ENCODE measurements around the gene MEGF9.

MEGF9 gene

GRCh38 chr9:120580051-120580896 lies 134.0 kb downstream of the MEGF9 start, which contains the start of gene CDK5RAP2:
Gene CDK5RAP2 (minus strand): TSS chr9:120580167. CDS start chr9:120579978, 189 bp downstream.
- H3K4me3 ChIP-seq (ENCODE audit: low read depth, low read length), result peak within 1 kb of the TSS; percentile 90
- peak; percentile 99 for DNase-seq (ENCODE audit: low read depth)
- TF ChIP-seq CTCF (conservative IDR thresholded peaks at IDR 0.05; ENCODE audit: low read depth, low read length), result no peak

- TF ChIP-seq CTCF (conservative IDR thresholded peaks at IDR 0.05; ENCODE audit: low read depth, low read length), result no peak
- peak overlapping the region; percentile 90 for H3K4me3 ChIP-seq (ENCODE audit: low read depth, low read length)
- DNase-seq (ENCODE audit: low read depth), result peak; percentile 13
These were observed 134.9 kb downstream of the MEGF9 start for GRCh38 chr9:120579139-120580050.

- TF ChIP-seq CTCF (conservative IDR thresholded peaks at IDR 0.05; ENCODE audit: low read depth, low read length), result no peak
- no peak for DNase-seq (ENCODE audit: low read depth)
- no peak overlapping the region for H3K4me3 ChIP-seq (ENCODE audit: low read depth, low read length)
These were observed 139.8 kb downstream of the MEGF9 start for GRCh38 chr9:120574473-120574872.

GRCh38 chr9:120572472-120572871 lies 141.8 kb downstream of the MEGF9 start:
- no peak for DNase-seq (ENCODE audit: low read depth)
- no peak overlapping the region for H3K4me3 ChIP-seq (ENCODE audit: low read depth, low read length)
- TF ChIP-seq CTCF (conservative IDR thresholded peaks at IDR 0.05; ENCODE audit: low read depth, low read length), result no peak

- no peak for TF ChIP-seq CTCF (conservative IDR thresholded peaks at IDR 0.05; ENCODE audit: low read depth, low read length)
- no peak overlapping the region for H3K4me3 ChIP-seq (ENCODE audit: low read depth, low read length)
- peak; percentile 9 for DNase-seq (ENCODE audit: low read depth)
These were observed 142.6 kb downstream of the MEGF9 start for GRCh38 chr9:120571443-120572257.

- TF ChIP-seq CTCF (conservative IDR thresholded peaks at IDR 0.05; ENCODE audit: low read depth, low read length), result no peak
- no peak overlapping the region for H3K4me3 ChIP-seq (ENCODE audit: low read depth, low read length)
- no peak for DNase-seq (ENCODE audit: low read depth)
These were observed 144.0 kb downstream of the MEGF9 start for GRCh38 chr9:120570296-120570695.
